Measurements from ENCODE around the gene RNF227. TPM values are rescaled to one million over a fixed set of nuclear protein-coding genes. Genes with fewer than 3 reads are reported as not detected.
A peak's percentile ranks its signal among the peaks of the same experiment; 100 is the strongest.

Gene RNF227
- total and polyA plus RNA-seq, 2 of the 13 experiments (the other 11 are each of a cell fraction or from before 2014, with no cell fraction given): 0.20 to 0.79 TPM

GRCh38 chr17:7912927-7913524, 3.1 kb downstream of the RNF227 start (continued):
- TF ChIP-seq RNF2 (conservative IDR thresholded peaks at IDR 0.05; ENCODE audit: low read depth) (no peak), ZNF605 (CRISPR knock-in tag; IDR thresholded peaks at IDR 0.05) (no peak), ZBTB7B (CRISPR knock-in tag; IDR thresholded peaks at IDR 0.05) (no peak), DNMT3B (CRISPR knock-in tag; conservative IDR thresholded peaks at IDR 0.05) (no peak), MXD4 (CRISPR knock-in tag; IDR thresholded peaks at IDR 0.05) (no peak), PCBP1 (IDR thresholded peaks at IDR 0.05; ENCODE audit: borderline replicate concordance, low read depth, low read length) (no peak), ZNF253 (CRISPR knock-in tag; IDR thresholded peaks at IDR 0.05; ENCODE audit: borderline replicate concordance) (no peak), ZNF230 (CRISPR knock-in tag; IDR thresholded peaks at IDR 0.05) (no peak), RXRB (CRISPR knock-in tag; IDR thresholded peaks at IDR 0.05; ENCODE audit: borderline replicate concordance) (peak; percentile 35; the same call in 1 of the 2 replicates), ZNF720 (CRISPR knock-in tag; IDR thresholded peaks at IDR 0.05) (no peak), POGZ (CRISPR knock-in tag; IDR thresholded peaks at IDR 0.05) (no peak), GTF3A (CRISPR knock-in tag; conservative IDR thresholded peaks at IDR 0.05) (no peak), ZSCAN25 (CRISPR knock-in tag; IDR thresholded peaks at IDR 0.05) (no peak), HDAC1 (CRISPR knock-in tag; IDR thresholded peaks at IDR 0.05) (no peak), FOXO1 (CRISPR knock-in tag; IDR thresholded peaks at IDR 0.05) (no peak), SMAD1 (CRISPR knock-in tag; IDR thresholded peaks at IDR 0.05; ENCODE audit: borderline replicate concordance, low read depth) (no peak), MAFG (CRISPR knock-in tag; IDR thresholded peaks at IDR 0.05) (no peak), PBX2 (CRISPR knock-in tag; IDR thresholded peaks at IDR 0.05) (no peak), ZNF572 (CRISPR knock-in tag; IDR thresholded peaks at IDR 0.05) (no peak), ZNF619 (CRISPR knock-in tag; IDR thresholded peaks at IDR 0.05) (no peak), ZNF597 (CRISPR knock-in tag; IDR thresholded peaks at IDR 0.05) (no peak), ZNF75D (CRISPR knock-in tag; IDR thresholded peaks at IDR 0.05; ENCODE audit: borderline replicate concordance) (no peak), TEAD3 (CRISPR knock-in tag; optimal IDR thresholded peaks at IDR 0.05; ENCODE audit: borderline replicate concordance) (peak; percentile 14), RAD21 (CRISPR knock-in tag; IDR thresholded peaks at IDR 0.05) (peak; percentile 76), NFE2 (CRISPR knock-in tag; IDR thresholded peaks at IDR 0.05) (no peak), BCL6 (CRISPR knock-in tag; IDR thresholded peaks at IDR 0.05) (no peak), RXRA (CRISPR knock-in tag; IDR thresholded peaks at IDR 0.05) (no peak), CHD2 (IDR thresholded peaks at IDR 0.05; ENCODE audit: low read depth, low read length) (no peak)
